ENCODE data around the gene TRIM33. TPM values are rescaled to one million over a fixed set of nuclear protein-coding genes. Genes with fewer than 3 reads are reported as not detected.

The TRIM33 gene
- polyA plus RNA-seq (2013, experiment 1 of 2; ENCODE audit: insufficient read length), result 16.4 TPM
- polyA plus RNA-seq (2013, experiment 2 of 2; ENCODE audit: insufficient read length), result 13.7 TPM

GRCh38 chr1:114511032-114511785 is at the start of gene TRIM33:
TRIM33 (minus strand) TSS chr1:114511203; CDS start chr1:114511076, 127 bp downstream.
- DNase-seq, result peak; percentile 94

DNA sequence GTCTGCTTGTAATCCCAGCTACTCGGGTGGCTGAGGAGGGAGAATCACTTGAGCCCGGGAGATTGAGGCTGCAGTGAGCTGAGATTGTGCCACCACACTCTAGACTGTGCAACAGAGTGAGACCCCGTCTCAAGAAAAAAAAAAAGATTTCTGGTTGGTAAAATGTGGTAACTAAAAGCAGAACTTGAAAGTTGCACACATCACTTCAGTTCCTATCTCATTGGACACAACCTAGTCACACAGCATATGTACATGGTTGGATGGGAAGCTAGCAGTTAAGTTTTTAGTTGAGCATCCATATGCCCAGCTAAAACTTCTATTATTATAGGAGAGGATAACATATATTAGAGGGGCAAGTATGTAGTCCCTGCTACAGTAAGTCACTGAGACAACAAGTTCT is 48.4 kb upstream of the TRIM33 start:
- DNase-seq, result no peak

DNA sequence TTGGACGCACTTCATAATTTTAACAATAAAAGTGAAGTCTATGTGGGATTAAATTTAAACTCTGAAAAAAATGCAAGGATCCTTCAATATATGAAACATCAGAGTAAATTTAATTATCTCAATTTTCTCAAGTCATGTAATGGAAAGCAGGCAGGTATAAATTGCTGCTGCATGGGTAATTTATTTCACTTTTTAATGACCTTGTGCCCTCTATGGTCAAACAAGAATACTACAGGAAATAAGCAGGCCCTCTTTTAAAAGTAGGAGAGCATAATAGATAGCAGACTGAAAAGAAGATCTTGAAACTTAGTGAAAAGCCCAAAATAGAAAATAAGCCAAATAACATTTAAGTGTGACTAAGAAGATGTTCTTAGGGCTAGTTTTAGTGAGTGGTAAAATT is 47.5 kb upstream of the TRIM33 start:
- no peak for DNase-seq

GRCh38 chr1:114554577-114554976 is 43.6 kb upstream of the TRIM33 start:
- DNase-seq, result no peak

- DNase-seq, result no peak
Measured at GRCh38 chr1:114552106-114552639, 41.2 kb upstream of the TRIM33 start.

GRCh38 chr1:114551400-114551799 is 40.4 kb upstream of the TRIM33 start:
- DNase-seq, result no peak

GRCh38 chr1:114550336-114550735 is 39.3 kb upstream of the TRIM33 start:
- DNase-seq, result no peak

DNA sequence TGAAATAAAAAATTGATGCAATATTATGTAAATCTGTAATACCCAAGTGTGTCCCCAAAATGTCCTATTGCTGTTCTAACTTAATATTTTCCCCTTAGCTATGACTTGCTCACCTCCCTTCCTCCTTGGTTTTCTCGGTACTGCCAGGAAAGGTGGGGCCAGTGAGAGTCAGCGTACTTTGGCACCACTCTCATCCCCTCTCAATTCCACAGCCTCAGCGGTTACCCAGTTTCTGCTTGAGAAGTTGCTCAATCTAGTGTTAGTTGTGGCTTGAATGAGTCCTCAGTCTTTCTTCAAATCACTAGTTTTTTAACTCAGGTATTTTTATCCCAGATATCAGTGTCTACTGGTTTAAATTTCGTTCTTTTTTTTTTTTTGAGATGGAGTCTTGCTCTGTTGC is 38.1 kb upstream of the TRIM33 start:
- no peak for DNase-seq

GRCh38 chr1:114547076-114547475 is 36.1 kb upstream of the TRIM33 start:
- no peak for DNase-seq

DNA sequence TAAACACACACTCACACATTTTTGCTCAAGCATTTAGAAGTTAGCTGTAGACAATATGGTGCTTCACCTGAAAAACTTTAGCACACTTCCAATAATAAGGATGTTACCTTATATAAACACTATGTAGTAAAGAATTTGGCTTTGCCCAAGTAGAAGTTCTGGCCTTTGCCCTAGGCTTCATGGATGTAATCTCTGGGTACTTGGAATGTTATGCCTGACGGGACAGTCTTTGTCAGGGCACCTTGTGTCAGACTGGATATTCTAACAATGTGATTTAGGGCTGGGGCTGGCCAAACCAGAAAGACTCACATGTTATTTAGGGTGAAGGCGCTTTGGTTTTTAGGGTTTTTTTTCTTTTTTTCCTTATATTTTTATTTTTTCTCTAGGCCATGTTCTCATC is 34.8 kb upstream of the TRIM33 start:
- DNase-seq, result no peak

GRCh38 chr1:114545315-114545714 is 34.3 kb upstream of the TRIM33 start:
- DNase-seq, result no peak

DNA sequence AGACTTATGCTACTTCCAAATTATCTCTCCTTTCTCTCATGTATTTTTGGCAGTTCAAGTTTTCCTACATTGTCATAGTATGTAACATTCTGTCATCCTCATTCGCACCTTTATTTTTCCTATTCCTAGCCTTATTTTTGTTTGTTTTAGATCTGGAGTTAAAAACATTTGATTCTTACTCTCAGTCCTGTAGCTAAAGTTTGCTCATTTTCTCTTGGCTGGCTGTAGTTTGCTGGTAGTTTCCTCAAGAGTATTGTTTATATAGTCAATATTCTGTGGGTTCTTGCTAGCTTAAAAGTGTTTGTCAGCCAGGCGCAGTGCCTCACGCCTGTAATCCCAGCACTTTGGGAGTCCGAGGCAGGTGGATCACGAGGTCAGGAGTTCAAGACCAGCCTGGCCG is 29.8 kb upstream of the TRIM33 start:
- DNase-seq, result no peak

GRCh38 chr1:114540272-114540671 is 29.3 kb upstream of the TRIM33 start:
- no peak for DNase-seq

DNA sequence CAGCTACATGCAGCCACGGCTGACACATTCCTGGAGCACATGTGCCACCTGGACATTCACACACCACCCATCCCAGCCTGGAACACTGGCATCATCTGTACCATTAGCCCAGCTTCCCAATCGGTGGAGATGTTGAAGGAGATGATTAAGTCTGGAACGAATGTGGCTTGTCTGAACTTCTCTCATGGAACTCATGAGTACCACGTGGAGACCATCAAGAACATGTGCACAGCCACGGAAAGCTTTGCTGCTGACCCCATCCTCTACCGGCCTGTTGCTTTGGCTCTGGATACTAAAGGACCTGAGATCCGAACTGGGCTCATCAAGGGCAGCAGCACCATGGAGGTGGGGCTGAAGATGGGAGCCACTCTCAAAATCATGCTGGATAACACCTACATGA is 25.0 kb upstream of the TRIM33 start:
- DNase-seq, result no peak

GRCh38 chr1:114535401-114535800 is 24.4 kb upstream of the TRIM33 start:
- no peak for DNase-seq

GRCh38 chr1:114531094-114531493 is 20.1 kb upstream of the TRIM33 start:
- no peak for DNase-seq

GRCh38 chr1:114530224-114530623 is 19.2 kb upstream of the TRIM33 start:
- DNase-seq, result no peak

DNA sequence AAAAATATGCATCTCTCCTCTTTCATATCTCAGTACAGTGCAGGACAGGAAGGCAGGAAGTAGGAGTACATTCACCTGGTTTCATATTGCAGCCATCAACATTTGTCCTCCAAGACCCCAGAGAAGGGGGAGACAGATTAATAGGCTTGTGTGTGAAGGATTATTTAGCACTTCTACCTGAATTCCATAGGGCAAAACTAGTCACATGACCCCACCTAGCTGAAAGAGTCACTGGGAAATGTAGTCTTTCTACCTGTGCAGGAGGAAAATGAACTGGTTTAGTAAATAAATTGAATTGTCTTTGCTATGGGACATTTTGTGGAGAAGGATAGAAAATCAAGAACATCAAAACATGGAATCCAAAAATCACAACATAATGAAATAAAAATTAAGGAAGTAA is 13.9 kb upstream of the TRIM33 start:
- no peak for DNase-seq

- no peak for DNase-seq
Measured at GRCh38 chr1:114522264-114522575, 11.2 kb upstream of the TRIM33 start.

DNA sequence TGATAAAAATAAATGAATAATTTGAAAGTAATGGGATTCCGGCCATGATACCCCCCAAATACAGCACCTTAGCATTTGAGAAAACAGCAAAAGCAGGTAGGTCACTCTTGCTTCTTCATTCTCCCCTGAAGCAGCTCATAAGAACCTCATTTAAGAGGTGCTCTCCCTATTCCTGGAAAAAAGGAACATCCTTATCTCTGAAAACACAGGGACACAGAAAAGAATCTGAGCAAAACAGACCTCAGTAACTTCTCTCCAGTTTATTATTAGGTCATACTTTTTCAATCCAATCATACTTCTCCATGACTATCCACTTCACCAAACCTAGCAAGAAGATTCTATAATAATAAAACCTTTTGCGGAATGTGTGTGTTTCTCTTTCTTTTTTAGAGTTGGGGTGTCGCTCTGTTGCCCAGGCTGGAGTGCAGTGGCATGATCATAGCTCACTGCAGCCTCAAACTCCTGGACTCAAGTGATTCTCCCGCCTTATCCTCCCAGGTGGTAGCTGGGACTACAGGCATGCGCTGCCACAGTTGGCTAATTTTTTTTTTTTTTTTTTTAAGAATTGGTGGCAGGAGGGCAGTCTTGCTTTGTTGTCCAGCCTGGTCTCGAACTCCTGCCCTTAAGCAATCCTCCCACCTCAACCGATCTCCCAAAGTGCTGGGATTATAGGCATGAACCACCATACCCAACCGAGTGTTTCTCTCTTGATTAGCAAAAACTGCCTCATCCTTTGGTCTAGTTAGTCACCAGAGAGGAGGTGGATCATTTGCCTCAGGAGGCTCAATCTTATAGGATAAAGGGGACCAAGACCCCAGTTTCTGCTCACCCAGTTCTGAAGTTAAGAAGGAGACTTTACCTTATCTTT is 10.6 kb upstream of the TRIM33 start:
- no peak for DNase-seq

DNA sequence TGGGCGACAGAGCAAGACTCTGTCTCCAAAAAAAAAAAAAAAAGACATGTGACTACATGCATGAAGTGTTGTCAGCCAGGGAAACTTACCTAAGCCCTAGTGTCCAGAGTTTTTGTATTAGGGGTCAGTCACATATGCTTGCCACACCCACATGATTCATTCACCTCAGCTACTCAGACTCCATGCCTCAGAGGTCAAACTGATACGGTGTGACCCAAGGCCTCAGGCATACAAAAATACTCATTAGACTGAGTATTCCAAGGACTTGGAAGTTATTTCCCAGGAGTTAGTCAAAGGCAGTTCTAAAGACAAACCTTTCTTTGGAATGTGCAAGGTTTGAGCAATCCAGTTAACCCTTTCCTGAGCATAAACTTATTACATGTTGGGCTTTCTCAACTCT is 6.3 kb upstream of the TRIM33 start:
- no peak for DNase-seq

- DNase-seq, result no peak
Measured at GRCh38 chr1:114512595-114513280, 1.7 kb upstream of the TRIM33 start.
